HepG2 (cell line): ENCODE measurements around the gene ARHGEF12.

Source experiments
- CERS6 ChIP-seq: sonication (generic); formaldehyde crosslinking; IDR thresholded peaks from 2 replicates; pipeline ENCODE4 v1.5.0; 2020; ENCODE audit warnings: missing genetic modification reagents
- CREB1 ChIP-seq, 2 experiments: fragments of 450-650 bp in 1 of 2; IDR thresholded peaks; 2 replicates each; pipeline ENCODE4 v1.6.1; 2016 to 2017; ENCODE audit warnings: control low read depth in 1 of 2, mild to moderate bottlenecking in 1 of 2, missing compliant biosample characterization in 1 of 2, missing genetic modification characterization in 1 of 2
- CTCF ChIP-seq: sonication (generic); formaldehyde crosslinking; IDR thresholded peaks from 2 replicates; pipeline ENCODE4 v1.5.0; 2020; ENCODE audit warnings: mild to moderate bottlenecking, missing genetic modification reagents, moderate library complexity
- EED ChIP-seq: sonication (generic); formaldehyde crosslinking; IDR thresholded peaks from 2 replicates; pipeline ENCODE4 v1.5.0; 2020; ENCODE audit warnings: mild to moderate bottlenecking, missing genetic modification reagents
- EP300 ChIP-seq, 3 experiments: sonication (generic) in 1 of 3; formaldehyde crosslinking in 1 of 3; IDR thresholded peaks; 2 replicates each; pipeline versions ENCODE4 v1.5.1 to v1.6.1; 2011 to 2020; ENCODE audit warnings: low read depth in 2 of 3, low read length in 2 of 3, borderline replicate concordance in 1 of 3, improper control_type of control experiment in 1 of 3, mild to moderate bottlenecking in 1 of 3, missing genetic modification reagents in 1 of 3, moderate library complexity in 1 of 3
- EZH2 ChIP-seq: conservative IDR thresholded peaks from 2 replicates; pipeline ENCODE4 v1.6.1; 2012; ENCODE audit warnings: mild to moderate bottlenecking, low read depth, low read length, moderate library complexity
- HNF4A ChIP-seq: sonication (generic); formaldehyde crosslinking; IDR thresholded peaks from 2 replicates; pipeline ENCODE4 v1.4.0; 2020; ENCODE audit warnings: missing genetic modification reagents
- MXI1 ChIP-seq: IDR thresholded peaks from 3 replicates; pipeline ENCODE4 v1.6.1; 2012; ENCODE audit warnings: low read depth, low read length, inconsistent platforms, borderline replicate concordance
- PAF1 ChIP-seq: IDR thresholded peaks from 2 replicates; pipeline ENCODE4 v1.6.1; 2016; ENCODE audit warnings: missing genetic modification reagents, missing compliant biosample characterization
- PATZ1 ChIP-seq: sonication (generic); formaldehyde crosslinking; IDR thresholded peaks from 2 replicates; pipeline ENCODE4 v1.4.0; 2020; ENCODE audit warnings: missing genetic modification reagents
- PRDM15 ChIP-seq: sonication (generic); formaldehyde crosslinking; IDR thresholded peaks from 2 replicates; pipeline ENCODE4 v1.4.0; 2020; ENCODE audit warnings: missing genetic modification reagents
- TBL1XR1 ChIP-seq: fragments of 150-350 bp; IDR thresholded peaks from 2 replicates; pipeline ENCODE4 v1.6.1; 2014; ENCODE audit warnings: borderline replicate concordance, low read length; ENCODE audit not compliant: partially characterized antibody
- ZNF274 ChIP-seq: sonication (generic); formaldehyde crosslinking; IDR thresholded peaks from 2 replicates; pipeline ENCODE4 v1.5.1; 2020; ENCODE audit warnings: mild to moderate bottlenecking, missing genetic modification reagents
- ZNF3 ChIP-seq: IDR thresholded peaks from 2 replicates; pipeline ENCODE4 v1.7.0; 2017; ENCODE audit warnings: inconsistent platforms

- no peak for TF ChIP-seq PRDM15
- TF ChIP-seq CERS6 (CRISPR knock-in tag), result no peak
- no peak for TF ChIP-seq EZH2
- 0 out of 2 replicates have a peak, but pooled peaks have one; percentile 26 for TF ChIP-seq ZNF3 (CRISPR knock-in tag)
- no peak for TF ChIP-seq EP300 (IDR thresholded peaks at IDR 0.05; ENCODE audit: low read depth in 2 of 2, low read length in 2 of 2)
- no peak for TF ChIP-seq EP300 (CRISPR knock-in tag; IDR thresholded peaks at IDR 0.05; ENCODE audit: borderline replicate concordance)
- peak; percentile 68 for TF ChIP-seq CTCF (CRISPR knock-in tag)
- TF ChIP-seq ZNF274, result no peak
- no peak for TF ChIP-seq EED (CRISPR knock-in tag)
- TF ChIP-seq PATZ1 (CRISPR knock-in tag), result no peak; the same call in 1 of the 2 replicates
- TF ChIP-seq HNF4A (CRISPR knock-in tag), result no peak
- TF ChIP-seq MXI1, result no peak
- TF ChIP-seq TBL1XR1, result no peak
- no peak for TF ChIP-seq PAF1 (CRISPR knock-in tag)
- TF ChIP-seq CREB1 (IDR thresholded peaks at IDR 0.05), result no peak
- peak; percentile 29; the same call in 1 of the 2 replicates for TF ChIP-seq CREB1 (CRISPR knock-in tag; IDR thresholded peaks at IDR 0.05)
Measured at GRCh38 chr11:120334894-120335462, 1.2 kb upstream of the ARHGEF12 start.
